Panc1 (cell line): Measurements from ENCODE around the gene PDIK1L. TPM values are rescaled to one million over a fixed set of nuclear protein-coding genes. Genes with fewer than 3 reads are reported as not detected.

Source experiments
- ATAC-seq: fragments of 200-7000 bp; cut with Tn5 transposase; 2 replicates; pipeline ENCODE4 v1.9.1; 2020; ENCODE audit warnings: mild to moderate bottlenecking, moderate library complexity
- BruUV-seq: library from RNA; stranded (reverse); fragments of 400-500 nt; replicated peaks from 2 replicates; lab custom pipeline; 2021; lab: Mats Ljungman, UMichigan
- CTCF ChIA-PET: fragments of 300-600 bp; sonication (Branson Sonifier 250); formaldehyde crosslinking; loops from one replicate; lab custom pipeline; 2022; ENCODE audit warnings: antibody characterized with exemption; lab: Charles Lee
- POLR2A ChIA-PET: fragments of 300-600 bp; sonication (Branson Sonifier 250); formaldehyde crosslinking; loops from one replicate; lab custom pipeline; 2022; ENCODE audit warnings: antibody characterized with exemption; lab: Charles Lee
- DNase-seq: peaks from one replicate; pipeline ENCODE4 v3.0.0-alpha.2; 2010; ENCODE audit warnings: low read depth, low spot score
- H3K27ac ChIP-seq: 2 replicates; pipeline ENCODE4 v1.5.1; 2011; ENCODE audit warnings: mild to moderate bottlenecking, low read length, inconsistent platforms
- H3K27me3 ChIP-seq: fragments of 200-500 bp; sonication (Bioruptor generic); 2 replicates; pipeline ENCODE4 v1.6.0; 2014; ENCODE audit warnings: low read length, inconsistent platforms; ENCODE audit not compliant: control insufficient read depth, insufficient read depth
- H3K36me3 ChIP-seq: fragments of 200-500 bp; sonication (Bioruptor generic); 2 replicates; pipeline ENCODE4 v1.5.1; 2014; ENCODE audit warnings: inconsistent platforms, mild to moderate bottlenecking, low read length, moderate library complexity; ENCODE audit not compliant: control insufficient read depth, insufficient read depth
- H3K4me1 ChIP-seq: 2 replicates; pipeline ENCODE4 v1.5.1; 2011; ENCODE audit warnings: inconsistent platforms, mild to moderate bottlenecking, low read length, moderate library complexity; ENCODE audit not compliant: control insufficient read depth, insufficient read depth
- H3K4me3 ChIP-seq, 2 experiments: 2 replicates each; pipeline ENCODE4 v1.5.1; 2011 to 2012; ENCODE audit warnings: low read depth in 2 of 2, low read length in 2 of 2, mild to moderate bottlenecking in 2 of 2, inconsistent platforms in 1 of 2, moderate library complexity in 1 of 2
- H3K9me3 ChIP-seq: fragments of 200-500 bp; sonication (Bioruptor generic); 2 replicates; pipeline ENCODE4 v1.5.1; 2014; ENCODE audit warnings: low read depth, mild to moderate bottlenecking, inconsistent platforms, low read length, moderate library complexity; ENCODE audit not compliant: control insufficient read depth, insufficient read depth
- POLR2AphosphoS5 ChIP-seq: IDR thresholded peaks from 2 replicates; pipeline ENCODE4 v1.6.1; 2012; ENCODE audit warnings: mild to moderate bottlenecking, low read depth, low read length, moderate library complexity
- SIN3A ChIP-seq: IDR thresholded peaks from 2 replicates; pipeline ENCODE4 v1.6.1; 2012; ENCODE audit warnings: low read depth, mild to moderate bottlenecking, low read length, moderate library complexity, borderline replicate concordance; ENCODE audit not compliant: insufficient read depth
- TCF7L2 ChIP-seq: IDR thresholded peaks from 2 replicates; pipeline ENCODE4 v1.6.1; 2011; ENCODE audit warnings: mild to moderate bottlenecking, low read depth, low read length, inconsistent platforms
- in situ Hi-C: cut with HindIII; loops from 2 replicates; pipeline ENCODE4 v1.10.0; 2016; ENCODE audit warnings: low sequenced_read_pairs, low pct_unique_long_range_greater_than_20kb
- intact Hi-C: fragments of 100-400 bp; cut with micrococcal nuclease; formaldehyde crosslinking; loops from one replicate; pipeline ENCODE4 v1.10.0; 2022; ENCODE audit not compliant: unreplicated experiment
- total RNA-seq: library from RNA; stranded (reverse); gene quantifications from one replicate; pipeline ENCODE4 v1.2.1, GENCODE V29; 2021; ENCODE audit not compliant: unreplicated experiment
- TF ChIP-seq, protein P1 (sequence below), 2 experiments: IDR thresholded peaks; 2 replicates each; pipeline ENCODE4 v1.6.1; 2011 to 2012; ENCODE audit warnings: low read depth in 2 of 2, control low read depth in 1 of 2, low read length in 1 of 2, mild to moderate bottlenecking in 1 of 2, moderate library complexity in 1 of 2; ENCODE audit not compliant: insufficient read depth in 1 of 2
- TF ChIP-seq, protein P2 (sequence below): fragments of 450-650 bp; IDR thresholded peaks from 2 replicates; pipeline ENCODE4 v1.5.1; 2017; ENCODE audit warnings: mild to moderate bottlenecking

PDIK1L gene
- total RNA-seq, 1 experiment from 2014 or later, result 8.0 TPM

DNA sequence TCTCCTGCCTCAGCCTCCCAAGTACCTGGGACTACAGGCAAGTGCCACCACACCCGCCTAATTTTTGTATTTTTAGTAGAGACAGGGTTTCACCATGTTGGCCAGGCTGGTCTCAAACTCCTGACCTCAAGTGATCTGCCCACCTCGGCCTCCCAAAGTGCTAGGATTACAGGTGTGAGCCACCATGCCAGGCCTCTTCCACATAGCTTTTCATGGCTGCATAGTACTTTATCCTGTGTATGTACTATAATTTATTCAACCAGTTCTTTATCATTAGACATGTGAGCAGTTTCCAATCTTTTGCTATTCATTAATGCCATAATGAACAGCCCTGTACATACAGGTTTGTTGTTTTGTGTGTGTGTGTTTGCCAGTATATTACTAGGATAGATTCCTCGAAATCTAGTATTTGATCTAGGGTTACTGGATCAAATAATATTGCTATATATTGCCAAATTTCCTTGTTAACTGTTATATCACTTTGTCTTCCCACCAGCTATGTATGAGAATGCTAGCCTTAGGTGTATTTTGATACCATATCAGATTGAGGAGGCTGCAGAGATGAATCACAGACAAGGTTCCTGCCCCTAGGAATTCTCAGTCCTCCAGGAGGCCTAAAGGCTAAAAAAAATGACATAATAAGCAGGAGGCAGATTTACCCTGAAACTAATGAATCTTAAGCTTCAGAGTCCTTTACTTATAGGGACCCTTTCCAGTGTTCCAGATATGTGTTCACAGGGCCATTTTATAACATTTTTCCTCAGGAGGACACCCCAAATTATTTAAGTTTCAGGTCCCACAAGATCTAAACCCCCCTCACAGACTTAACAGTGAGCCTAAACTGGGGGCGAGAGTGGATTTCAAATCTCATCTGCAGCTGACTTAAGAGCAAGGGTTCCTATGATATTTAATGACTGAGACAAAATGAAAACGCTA lies 2.1 kb upstream of the PDIK1L start:
- BruUV-seq, result no TSS peak
- no peaks in the 10 kb centered on the region for H3K27me3 ChIP-seq
- H3K4me3 ChIP-seq, result no peak overlapping the region
- intact Hi-C loops, result loop anchor here (5.0 kb wide), 1 partner anchor 72 kb away; no protein-coding TSS in a partner anchor
- CTCF ChIA-PET, result no interaction called here
- no peak for ATAC-seq
- H3K9me3 ChIP-seq, result no peaks in the 10 kb centered on the region
- H3K27ac ChIP-seq, result peak overlapping the region; percentile 76; the same call in 1 of the 2 replicates
- POLR2A ChIA-PET, result interaction anchor here (0.6 kb wide), 1 partner anchor 16 kb away, joined by 3 read pairs; no protein-coding TSS in a partner anchor
- in situ Hi-C loops, result no loop called here
- no peak for DNase-seq
- H3K4me1 ChIP-seq, result peaks cover 21% of the 10 kb centered on the region
- no peaks in the 10 kb centered on the region; the same call in 1 of the 2 replicates for H3K36me3 ChIP-seq
- TF ChIP-seq TCF7L2 (no peak), SIN3A (no peak), POLR2AphosphoS5 (no peak)
- TF ChIP-seq, protein P1, sequence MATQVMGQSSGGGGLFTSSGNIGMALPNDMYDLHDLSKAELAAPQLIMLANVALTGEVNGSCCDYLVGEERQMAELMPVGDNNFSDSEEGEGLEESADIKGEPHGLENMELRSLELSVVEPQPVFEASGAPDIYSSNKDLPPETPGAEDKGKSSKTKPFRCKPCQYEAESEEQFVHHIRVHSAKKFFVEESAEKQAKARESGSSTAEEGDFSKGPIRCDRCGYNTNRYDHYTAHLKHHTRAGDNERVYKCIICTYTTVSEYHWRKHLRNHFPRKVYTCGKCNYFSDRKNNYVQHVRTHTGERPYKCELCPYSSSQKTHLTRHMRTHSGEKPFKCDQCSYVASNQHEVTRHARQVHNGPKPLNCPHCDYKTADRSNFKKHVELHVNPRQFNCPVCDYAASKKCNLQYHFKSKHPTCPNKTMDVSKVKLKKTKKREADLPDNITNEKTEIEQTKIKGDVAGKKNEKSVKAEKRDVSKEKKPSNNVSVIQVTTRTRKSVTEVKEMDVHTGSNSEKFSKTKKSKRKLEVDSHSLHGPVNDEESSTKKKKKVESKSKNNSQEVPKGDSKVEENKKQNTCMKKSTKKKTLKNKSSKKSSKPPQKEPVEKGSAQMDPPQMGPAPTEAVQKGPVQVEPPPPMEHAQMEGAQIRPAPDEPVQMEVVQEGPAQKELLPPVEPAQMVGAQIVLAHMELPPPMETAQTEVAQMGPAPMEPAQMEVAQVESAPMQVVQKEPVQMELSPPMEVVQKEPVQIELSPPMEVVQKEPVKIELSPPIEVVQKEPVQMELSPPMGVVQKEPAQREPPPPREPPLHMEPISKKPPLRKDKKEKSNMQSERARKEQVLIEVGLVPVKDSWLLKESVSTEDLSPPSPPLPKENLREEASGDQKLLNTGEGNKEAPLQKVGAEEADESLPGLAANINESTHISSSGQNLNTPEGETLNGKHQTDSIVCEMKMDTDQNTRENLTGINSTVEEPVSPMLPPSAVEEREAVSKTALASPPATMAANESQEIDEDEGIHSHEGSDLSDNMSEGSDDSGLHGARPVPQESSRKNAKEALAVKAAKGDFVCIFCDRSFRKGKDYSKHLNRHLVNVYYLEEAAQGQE (IDR thresholded peaks at IDR 0.05; ENCODE audit: insufficient read depth in 1 of 2, low read depth in 2 of 2, low read length in 1 of 2), result no peak
- TF ChIP-seq, protein P2, sequence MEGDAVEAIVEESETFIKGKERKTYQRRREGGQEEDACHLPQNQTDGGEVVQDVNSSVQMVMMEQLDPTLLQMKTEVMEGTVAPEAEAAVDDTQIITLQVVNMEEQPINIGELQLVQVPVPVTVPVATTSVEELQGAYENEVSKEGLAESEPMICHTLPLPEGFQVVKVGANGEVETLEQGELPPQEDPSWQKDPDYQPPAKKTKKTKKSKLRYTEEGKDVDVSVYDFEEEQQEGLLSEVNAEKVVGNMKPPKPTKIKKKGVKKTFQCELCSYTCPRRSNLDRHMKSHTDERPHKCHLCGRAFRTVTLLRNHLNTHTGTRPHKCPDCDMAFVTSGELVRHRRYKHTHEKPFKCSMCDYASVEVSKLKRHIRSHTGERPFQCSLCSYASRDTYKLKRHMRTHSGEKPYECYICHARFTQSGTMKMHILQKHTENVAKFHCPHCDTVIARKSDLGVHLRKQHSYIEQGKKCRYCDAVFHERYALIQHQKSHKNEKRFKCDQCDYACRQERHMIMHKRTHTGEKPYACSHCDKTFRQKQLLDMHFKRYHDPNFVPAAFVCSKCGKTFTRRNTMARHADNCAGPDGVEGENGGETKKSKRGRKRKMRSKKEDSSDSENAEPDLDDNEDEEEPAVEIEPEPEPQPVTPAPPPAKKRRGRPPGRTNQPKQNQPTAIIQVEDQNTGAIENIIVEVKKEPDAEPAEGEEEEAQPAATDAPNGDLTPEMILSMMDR, result no peak

DNA sequence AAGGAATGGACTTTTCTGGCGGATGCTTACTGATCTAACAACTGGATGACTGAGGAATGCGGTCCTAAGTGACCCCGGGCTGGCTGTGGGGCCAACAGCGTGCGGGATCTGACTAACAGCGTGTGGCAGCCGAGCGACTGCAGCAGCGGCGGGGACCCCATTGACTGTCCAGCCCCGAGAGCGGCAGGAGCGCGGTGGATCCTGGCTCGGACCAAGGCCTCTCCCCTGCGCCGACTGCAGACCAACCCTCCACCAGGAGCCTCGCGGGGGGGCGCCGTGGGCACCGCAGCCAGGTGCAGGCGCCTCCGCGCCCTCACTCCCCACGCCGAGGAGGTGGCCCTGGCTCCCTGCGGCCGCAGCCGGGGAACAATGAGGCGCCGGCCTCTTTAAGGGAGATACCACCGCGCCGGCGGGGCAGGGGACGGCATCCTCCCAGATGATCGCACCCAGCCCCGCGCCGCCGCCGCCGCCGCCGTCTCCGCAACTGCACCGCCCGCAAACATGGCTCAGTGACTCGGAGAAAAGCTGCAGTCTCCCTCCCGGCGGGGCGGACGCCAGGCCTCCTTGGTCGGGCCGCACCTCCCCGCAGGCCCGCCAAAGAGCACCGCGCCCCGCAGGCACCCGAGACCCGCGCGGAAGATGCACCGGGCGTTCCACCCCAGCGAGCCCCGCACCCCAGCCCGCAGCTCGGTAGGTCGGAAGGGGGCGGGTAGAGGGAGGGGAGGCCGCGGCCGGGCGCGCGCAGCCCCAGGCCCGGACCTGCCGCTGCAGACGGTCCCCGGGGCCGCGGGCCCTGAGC lies 694 bp upstream of the PDIK1L start:
- H3K4me1 ChIP-seq, result peaks cover 17% of the 10 kb centered on the region
- ChIA-PET POLR2A (interaction anchor here (0.6 kb wide), 1 partner anchor 32 kb away, joined by 3 read pairs; no protein-coding TSS in a partner anchor), CTCF (no interaction called here)
- intact Hi-C loops, result loop anchor here (5.0 kb wide), 1 partner anchor 74 kb away; no protein-coding TSS in a partner anchor
- in situ Hi-C loops, result no loop called here
- peak; percentile 40 for TF ChIP-seq POLR2AphosphoS5
- no peak; the same call in 1 of the 2 replicates for TF ChIP-seq TCF7L2
- H3K9me3 ChIP-seq, result no peaks in the 10 kb centered on the region
- peak overlapping the region; percentile 76 for H3K27ac ChIP-seq
- peak overlapping the region; percentile 85 to 94 for H3K4me3 ChIP-seq
- peak; percentile 77 for ATAC-seq
- BruUV-seq, result no TSS peak
- DNase-seq, result no peak
- peaks cover 2% of the 10 kb centered on the region for H3K36me3 ChIP-seq
- H3K27me3 ChIP-seq, result no peaks in the 10 kb centered on the region
